Retinal pigment epithelial cell (primary cell): ENCODE measurements around the gene DENND5B.

ENCODE experiments used
- DNase-seq: peaks from one replicate; pipeline ENCODE4 v3.0.0-alpha.2; 2010; ENCODE audit warnings: low read depth
- H3K4me3 ChIP-seq: 2 replicates; pipeline ENCODE4 v1.5.1; 2011; ENCODE audit warnings: mild to moderate bottlenecking, low read length, control low read depth, moderate library complexity
- CTCF ChIP-seq: conservative IDR thresholded peaks from 2 replicates; pipeline ENCODE4 v1.5.1; 2011; ENCODE audit warnings: low read depth, low read length, control low read depth, inconsistent platforms

Gene DENND5B

GRCh38 chr12:31527083-31527482 is 63.9 kb downstream of the DENND5B start:
- no peak overlapping the region for H3K4me3 ChIP-seq
- DNase-seq = no peak
- no peak for TF ChIP-seq CTCF

GRCh38 chr12:31526158-31526546 is 64.8 kb downstream of the DENND5B start:
- DNase-seq = no peak
- no peak overlapping the region for H3K4me3 ChIP-seq
- no peak for TF ChIP-seq CTCF

- DNase-seq = no peak
- no peak for TF ChIP-seq CTCF
- no peak overlapping the region for H3K4me3 ChIP-seq
Observed at GRCh38 chr12:31525496-31526157, 65.3 kb downstream of the DENND5B start.

- no peak for TF ChIP-seq CTCF
- H3K4me3 ChIP-seq = no peak overlapping the region
- DNase-seq = no peak
Observed at GRCh38 chr12:31524791-31525495, 66.0 kb downstream of the DENND5B start.

- H3K4me3 ChIP-seq = no peak overlapping the region
- no peak for TF ChIP-seq CTCF
- DNase-seq = no peak
Observed at GRCh38 chr12:31523306-31523705, 67.6 kb downstream of the DENND5B start.

GRCh38 chr12:31522607-31523006 is 68.3 kb downstream of the DENND5B start:
- no peak for DNase-seq
- TF ChIP-seq CTCF = no peak

GRCh38 chr12:31521964-31522363 is 69.0 kb downstream of the DENND5B start:
- H3K4me3 ChIP-seq = no peak overlapping the region
- no peak for DNase-seq
- TF ChIP-seq CTCF = no peak

More at GRCh38 chr12:31522607-31523006, 68.3 kb downstream of the DENND5B start:
- H3K4me3 ChIP-seq = no peak overlapping the region
